Measurements from ENCODE around the gene KATNAL1.

Gene KATNAL1

GRCh38 chr13:30303269-30303668, 4.1 kb downstream of the KATNAL1 start:
- DNase-seq (ENCODE audit: low spot score), result no peak
- no peak for TF ChIP-seq CTCF (conservative IDR thresholded peaks at IDR 0.05; ENCODE audit: low read depth)
- CTCF ChIA-PET, result interaction anchor here (0.6 to 0.9 kb wide), 2 partner anchors 13 to 158 kb away, joined by 3 read pairs; no protein-coding TSS in a partner anchor
- POLR2A ChIA-PET (ENCODE audit: low non-redundant PET), result no interaction called here
- H3K27ac ChIP-seq, result no peak overlapping the region

GRCh38 chr13:30301827-30302226, 5.5 kb downstream of the KATNAL1 start:
- POLR2A ChIA-PET (ENCODE audit: low non-redundant PET), result no interaction called here
- no peak for DNase-seq (ENCODE audit: low spot score)
- H3K27ac ChIP-seq, result no peak overlapping the region
- no peak for TF ChIP-seq CTCF (conservative IDR thresholded peaks at IDR 0.05; ENCODE audit: low read depth)
- CTCF ChIA-PET, result no interaction called here

- H3K27ac ChIP-seq, result no peak overlapping the region
- CTCF ChIA-PET, result no interaction called here
- POLR2A ChIA-PET (ENCODE audit: low non-redundant PET), result no interaction called here
- DNase-seq (ENCODE audit: low spot score), result no peak
- TF ChIP-seq CTCF (conservative IDR thresholded peaks at IDR 0.05; ENCODE audit: low read depth), result no peak
These were observed 6.8 kb downstream of the KATNAL1 start for GRCh38 chr13:30300596-30300995.

GRCh38 chr13:30299786-30300185, 7.6 kb downstream of the KATNAL1 start:
- ChIA-PET CTCF (interaction anchor here (0.7 kb wide), 1 partner anchor 507 kb away, joined by 3 read pairs; no protein-coding TSS in a partner anchor), POLR2A (ENCODE audit: low non-redundant PET) (no interaction called here)

GRCh38 chr13:30295116-30295515, 12.2 kb downstream of the KATNAL1 start:
- no peak for TF ChIP-seq CTCF (conservative IDR thresholded peaks at IDR 0.05; ENCODE audit: low read depth)
- H3K27ac ChIP-seq, result no peak overlapping the region
- ChIA-PET POLR2A (ENCODE audit: low non-redundant PET) (interaction anchor here (0.6 kb wide), 1 partner anchor 13 kb away, joined by 3 read pairs; no protein-coding TSS in a partner anchor), CTCF (no interaction called here)
- DNase-seq (ENCODE audit: low spot score), result no peak

More at GRCh38 chr13:30299786-30300185, 7.6 kb downstream of the KATNAL1 start:
- TF ChIP-seq CTCF (conservative IDR thresholded peaks at IDR 0.05; ENCODE audit: low read depth), result no peak
- no peak for DNase-seq (ENCODE audit: low spot score)
- no peak overlapping the region for H3K27ac ChIP-seq

GRCh38 chr13:30294004-30294403, 13.3 kb downstream of the KATNAL1 start:
- ChIA-PET CTCF (interaction anchor here (0.6 kb wide), 1 partner anchor 502 kb away, joined by 3 read pairs; no protein-coding TSS in a partner anchor), POLR2A (ENCODE audit: low non-redundant PET) (no interaction called here)
- TF ChIP-seq CTCF (conservative IDR thresholded peaks at IDR 0.05; ENCODE audit: low read depth), result no peak
- DNase-seq (ENCODE audit: low spot score), result no peak
- H3K27ac ChIP-seq, result no peak overlapping the region

GRCh38 chr13:30292325-30292724, 15.0 kb downstream of the KATNAL1 start:
- ChIA-PET POLR2A (ENCODE audit: low non-redundant PET) (no interaction called here), CTCF (no interaction called here)

More at GRCh38 chr13:30292325-30292724, 15.0 kb downstream of the KATNAL1 start:
- H3K27ac ChIP-seq, result no peak overlapping the region
- TF ChIP-seq CTCF (conservative IDR thresholded peaks at IDR 0.05; ENCODE audit: low read depth), result no peak
- no peak for DNase-seq (ENCODE audit: low spot score)

Data from RWPE1 (cell line).